ENCODE data around the gene TRPM5. TPM values are rescaled to one million over a fixed set of nuclear protein-coding genes. Genes with fewer than 3 reads are reported as not detected.

Gene TRPM5
- total RNA-seq, 2 donors from 2014 or later, result 0.07 TPM; not detected in 1

- ATAC-seq (replicated peaks in 1 of 2), result no peak
- H3K27ac Mint-ChIP-seq, result no peak overlapping the region
- H3K9me3 Mint-ChIP-seq, result peaks cover 2% of the 10 kb centered on the region in 2 donors
- H3K27me3 Mint-ChIP-seq (ENCODE audit: low read depth), result no peaks in the 10 kb centered on the region
- no peak overlapping the region for H3K4me3 Mint-ChIP-seq
- H3K36me3 Mint-ChIP-seq (ENCODE audit: insufficient read depth in 2 of 2), result no peaks in the 10 kb centered on the region
- DNase-seq, result no peak
- H3K4me1 Mint-ChIP-seq (ENCODE audit: low read depth), result no peaks in the 10 kb centered on the region
Measured at GRCh38 chr11:2434506-2435255, 9.6 kb downstream of the TRPM5 start.

- DNase-seq (no peak), ATAC-seq (replicated peaks in 1 of 2) (no peak)
- Mint-ChIP-seq H3K4me3 (no peak overlapping the region), H3K27me3 (ENCODE audit: low read depth) (no peaks in the 10 kb centered on the region), H3K36me3 (ENCODE audit: insufficient read depth in 2 of 2) (no peaks in the 10 kb centered on the region), H3K4me1 (ENCODE audit: low read depth) (no peaks in the 10 kb centered on the region), H3K27ac (no peak overlapping the region), H3K9me3 (peaks cover 2% of the 10 kb centered on the region in 2 donors)
Measured at GRCh38 chr11:2434008-2434407, 10.3 kb downstream of the TRPM5 start.

- peaks cover 2% of the 10 kb centered on the region in 2 donors for H3K9me3 Mint-ChIP-seq
- ATAC-seq (replicated peaks in 1 of 2) (no peak), DNase-seq (no peak)
- H3K36me3 Mint-ChIP-seq (ENCODE audit: insufficient read depth in 2 of 2), result no peaks in the 10 kb centered on the region
- no peak overlapping the region for H3K4me3 Mint-ChIP-seq
- H3K4me1 Mint-ChIP-seq (ENCODE audit: low read depth), result no peaks in the 10 kb centered on the region
- H3K27ac Mint-ChIP-seq, result no peak overlapping the region
- no peaks in the 10 kb centered on the region for H3K27me3 Mint-ChIP-seq (ENCODE audit: low read depth)
Measured at GRCh38 chr11:2433106-2433925, 11.0 kb downstream of the TRPM5 start.

- Mint-ChIP-seq H3K9me3 (peaks cover 2% of the 10 kb centered on the region in 2 donors), H3K4me3 (no peak overlapping the region), H3K27ac (no peak overlapping the region), H3K27me3 (ENCODE audit: low read depth) (no peaks in the 10 kb centered on the region), H3K36me3 (ENCODE audit: insufficient read depth in 2 of 2) (no peaks in the 10 kb centered on the region), H3K4me1 (ENCODE audit: low read depth) (no peaks in the 10 kb centered on the region)
- ATAC-seq (replicated peaks in 1 of 2), result no peak
- no peak for DNase-seq
Measured at GRCh38 chr11:2432628-2433071, 11.7 kb downstream of the TRPM5 start.

- Mint-ChIP-seq H3K4me1 (ENCODE audit: low read depth) (no peaks in the 10 kb centered on the region), H3K27ac (no peak overlapping the region), H3K27me3 (ENCODE audit: low read depth) (no peaks in the 10 kb centered on the region), H3K4me3 (no peak overlapping the region), H3K9me3 (peaks cover 2% of the 10 kb centered on the region in 2 donors), H3K36me3 (ENCODE audit: insufficient read depth in 2 of 2) (no peaks in the 10 kb centered on the region)
- ATAC-seq (replicated peaks in 1 of 2), result no peak
- DNase-seq, result no peak
Measured at GRCh38 chr11:2432171-2432621, 12.1 kb downstream of the TRPM5 start.

GRCh38 chr11:2431395-2431794, 12.9 kb downstream of the TRPM5 start:
- Mint-ChIP-seq H3K9me3 (peaks cover 2% of the 10 kb centered on the region in 2 donors), H3K27ac (no peak overlapping the region), H3K4me1 (ENCODE audit: low read depth) (no peaks in the 10 kb centered on the region), H3K36me3 (ENCODE audit: insufficient read depth in 2 of 2) (no peaks in the 10 kb centered on the region), H3K27me3 (ENCODE audit: low read depth) (no peaks in the 10 kb centered on the region), H3K4me3 (no peak overlapping the region)
- no peak for ATAC-seq (replicated peaks in 1 of 2)
- no peak for DNase-seq

- Mint-ChIP-seq H3K4me3 (no peak overlapping the region), H3K9me3 (peaks cover 2% of the 10 kb centered on the region in 2 donors), H3K4me1 (ENCODE audit: low read depth) (no peaks in the 10 kb centered on the region), H3K27ac (no peak overlapping the region), H3K27me3 (ENCODE audit: low read depth) (no peaks in the 10 kb centered on the region), H3K36me3 (ENCODE audit: insufficient read depth in 2 of 2) (no peaks in the 10 kb centered on the region)
- ATAC-seq (replicated peaks in 1 of 2) (peak; percentile 88 to 92), DNase-seq (peak; percentile 85 to 90)
Measured at GRCh38 chr11:2428322-2428795, 16.0 kb downstream of the TRPM5 start.

- peak; percentile 20 to 27 for ATAC-seq (replicated peaks in 1 of 2)
- peaks cover 2% of the 10 kb centered on the region in 2 donors for H3K9me3 Mint-ChIP-seq
- H3K36me3 Mint-ChIP-seq (ENCODE audit: insufficient read depth in 2 of 2), result no peaks in the 10 kb centered on the region
- H3K4me3 Mint-ChIP-seq, result no peak overlapping the region
- H3K27me3 Mint-ChIP-seq (ENCODE audit: low read depth), result no peaks in the 10 kb centered on the region
- H3K27ac Mint-ChIP-seq, result no peak overlapping the region
- no peak for DNase-seq
- no peaks in the 10 kb centered on the region for H3K4me1 Mint-ChIP-seq (ENCODE audit: low read depth)
Measured at GRCh38 chr11:2427721-2428321, 16.5 kb downstream of the TRPM5 start.

- ATAC-seq (replicated peaks in 1 of 2) (no peak), DNase-seq (no peak)
- Mint-ChIP-seq H3K27ac (no peak overlapping the region), H3K4me3 (no peak overlapping the region), H3K27me3 (ENCODE audit: low read depth) (no peaks in the 10 kb centered on the region), H3K4me1 (ENCODE audit: low read depth) (no peaks in the 10 kb centered on the region), H3K9me3 (peaks cover 2% of the 10 kb centered on the region in 2 donors), H3K36me3 (ENCODE audit: insufficient read depth in 2 of 2) (no peaks in the 10 kb centered on the region)
Measured at GRCh38 chr11:2426826-2427521, 17.3 kb downstream of the TRPM5 start.

- no peak overlapping the region for H3K4me3 Mint-ChIP-seq
Measured at GRCh38 chr11:2426221-2426620, 18.1 kb downstream of the TRPM5 start.

GRCh38 chr11:2425506-2425905, 18.8 kb downstream of the TRPM5 start:
- H3K9me3 Mint-ChIP-seq, result no peaks in the 10 kb centered on the region
- no peak for DNase-seq
- H3K36me3 Mint-ChIP-seq (ENCODE audit: insufficient read depth in 2 of 2), result no peaks in the 10 kb centered on the region
- ATAC-seq (replicated peaks in 1 of 2), result no peak
- H3K4me3 Mint-ChIP-seq, result no peak overlapping the region
- no peaks in the 10 kb centered on the region for H3K27me3 Mint-ChIP-seq (ENCODE audit: low read depth)
- H3K4me1 Mint-ChIP-seq (ENCODE audit: low read depth), result no peaks in the 10 kb centered on the region
- no peak overlapping the region for H3K27ac Mint-ChIP-seq

More at GRCh38 chr11:2426221-2426620, 18.1 kb downstream of the TRPM5 start:
- ATAC-seq (replicated peaks in 1 of 2), result no peak
- no peak for DNase-seq
- Mint-ChIP-seq H3K36me3 (ENCODE audit: insufficient read depth in 2 of 2) (no peaks in the 10 kb centered on the region), H3K27ac (no peak overlapping the region), H3K9me3 (peaks cover 2% of the 10 kb centered on the region in 2 donors), H3K27me3 (ENCODE audit: low read depth) (no peaks in the 10 kb centered on the region), H3K4me1 (ENCODE audit: low read depth) (no peaks in the 10 kb centered on the region)

GRCh38 chr11:2424811-2425495, 19.4 kb downstream of the TRPM5 start:
- no peaks in the 10 kb centered on the region for H3K27me3 Mint-ChIP-seq (ENCODE audit: low read depth)
- H3K4me1 Mint-ChIP-seq (ENCODE audit: low read depth), result no peaks in the 10 kb centered on the region
- no peaks in the 10 kb centered on the region for H3K9me3 Mint-ChIP-seq
- ATAC-seq (replicated peaks in 1 of 2) (no peak), DNase-seq (no peak)
- H3K4me3 Mint-ChIP-seq, result no peak overlapping the region
- H3K36me3 Mint-ChIP-seq (ENCODE audit: insufficient read depth in 2 of 2), result no peaks in the 10 kb centered on the region
- no peak overlapping the region for H3K27ac Mint-ChIP-seq

Measured in activated T-cell treated with anti-CD3 and anti-CD28 coated beads, Interleukin-2, amount 50 U/mL, for 72 hours (primary cell).